Common myeloid progenitor, CD34-positive (primary cell): ENCODE measurements around the gene PLXND1.

Source experiments
- CTCF ChIA-PET: fragments of 350-600 bp; sonication (Branson Sonifier 250); formaldehyde crosslinking; loops from one replicate; lab custom pipeline; 2021; ENCODE audit warnings: antibody characterized with exemption; lab: Charles Lee
- POLR2A ChIA-PET: fragments of 350-600 bp; sonication (Branson Sonifier 250); formaldehyde crosslinking; loops from one replicate; lab custom pipeline; 2021; ENCODE audit warnings: antibody characterized with exemption; lab: Charles Lee
- DNase-seq, 3 donors: peaks; one replicate each; pipeline versions ENCODE4 v3.0.0 to v3.0.0-alpha.2; 2013
- H3K27ac ChIP-seq, 2 experiments: 1 replicate in 1 of 2; 2 replicates in 1 of 2; pipeline ENCODE4 v1.7.0; 2013; ENCODE audit warnings: inconsistent platforms in 2 of 2, low read length in 2 of 2, mild to moderate bottlenecking in 2 of 2, low read depth in 1 of 2, moderate library complexity in 1 of 2; ENCODE audit not compliant: severe bottlenecking in 2 of 2, insufficient read depth in 1 of 2, poor library complexity in 1 of 2
- H3K27me3 ChIP-seq, 5 experiments: replicated peaks in 2 of 5; 1 replicate in 3 of 5; 2 replicates in 2 of 5; pipeline versions ENCODE4 v1.6.1 to v1.7.0; 2013; ENCODE audit warnings: low read length in 4 of 5, mild to moderate bottlenecking in 2 of 5, moderate library complexity in 2 of 5, inconsistent platforms in 1 of 5; ENCODE audit not compliant: insufficient read depth in 5 of 5, control insufficient read depth in 4 of 5
- H3K36me3 ChIP-seq, 4 experiments: 1 replicate in 2 of 4; 2 replicates in 2 of 4; pipeline versions ENCODE4 v1.6.1 to v1.7.0; 2013; ENCODE audit warnings: low read length in 3 of 4, control low read depth in 1 of 4, mild to moderate bottlenecking in 1 of 4; ENCODE audit not compliant: control insufficient read depth in 4 of 4, insufficient read depth in 4 of 4
- H3K4me1 ChIP-seq, 4 experiments: 1 replicate in 3 of 4; 2 replicates in 1 of 4; pipeline versions ENCODE4 v1.6.1 to v1.7.1; 2013; ENCODE audit warnings: low read length in 3 of 4, mild to moderate bottlenecking in 3 of 4, control low read depth in 1 of 4, inconsistent platforms in 1 of 4, moderate library complexity in 1 of 4; ENCODE audit not compliant: control insufficient read depth in 4 of 4, insufficient read depth in 4 of 4; ENCODE audit errors: control extremely low read depth in 1 of 4
- H3K4me3 ChIP-seq, 7 experiments: 1 replicate in 4 of 7; 2 replicates in 3 of 7; pipeline versions ENCODE4 v1.5.1 to v1.7.0; 2013; ENCODE audit warnings: mild to moderate bottlenecking in 7 of 7, low read length in 6 of 7, moderate library complexity in 6 of 7, inconsistent platforms in 2 of 7, low read depth in 2 of 7, control low read depth in 1 of 7; ENCODE audit not compliant: insufficient read depth in 4 of 7, control insufficient read depth in 1 of 7; ENCODE audit errors: extremely low read depth in 1 of 7
- H3K9me3 ChIP-seq, 5 experiments: 1 replicate in 4 of 5; 2 replicates in 1 of 5; pipeline versions ENCODE4 v1.6.1 to v1.7.1; 2013; ENCODE audit warnings: low read length in 4 of 5, mild to moderate bottlenecking in 2 of 5, inconsistent platforms in 1 of 5, low read depth in 1 of 5, moderate library complexity in 1 of 5; ENCODE audit not compliant: control insufficient read depth in 4 of 5, insufficient read depth in 2 of 5; ENCODE audit errors: control extremely low read depth in 1 of 5
- WGBS: methylation state at CpG from one replicate; pipeline ENCODE4 v1.1.5; 2013; ENCODE audit not compliant: insufficient coverage; 5-methylcytosine and 5-hydroxymethylcytosine counted together

PLXND1 gene

GRCh38 chr3:129602730-129603560, 3.5 kb downstream of the PLXND1 start:
- H3K27ac ChIP-seq = no peak overlapping the region
- peaks cover 2 to 91% (median 79%) of the 10 kb centered on the region in 4 experiments for H3K4me1 ChIP-seq
- 92% methylated on average over 12 of the region's 15 CpGs for WGBS
- ChIA-PET POLR2A (no interaction called here), CTCF (interaction anchor here (1.0 to 1.5 kb wide), 5 partner anchors 9 to 26 kb away, joined by 3 to 5 read pairs (median 4); no protein-coding TSS in a partner anchor)
- peak in 1 of 3 donors; percentile 44 for DNase-seq
- peaks cover 0 to 19% (median 0%) of the 10 kb centered on the region in 4 experiments for H3K36me3 ChIP-seq
- no peaks in the 10 kb centered on the region for H3K27me3 ChIP-seq
- peak overlapping the region in 1 of 7 experiments; percentile 76 for H3K4me3 ChIP-seq
- H3K9me3 ChIP-seq = no peaks in the 10 kb centered on the region

DNA sequence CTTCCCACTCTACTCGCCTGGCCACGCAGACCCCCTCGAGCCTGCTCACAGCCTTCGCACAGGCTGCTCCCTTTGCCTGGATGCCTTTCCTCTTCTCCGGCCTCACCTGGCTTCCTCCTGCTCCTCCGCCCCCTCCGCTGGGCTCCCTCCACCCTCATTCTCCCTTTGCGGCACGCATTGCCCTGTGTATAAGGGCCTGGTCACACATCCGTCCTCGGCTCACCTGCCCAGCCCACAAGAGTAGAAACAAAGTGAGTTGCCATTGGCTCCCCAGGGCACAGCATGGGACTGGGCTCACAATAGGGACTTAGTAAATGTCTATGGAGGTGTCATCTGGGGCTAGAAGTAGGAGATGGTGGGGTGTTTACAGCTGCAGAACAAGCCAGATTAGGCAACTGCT, 4.2 kb downstream of the PLXND1 start:
- Histone ChIP-seq H3K27ac (no peak overlapping the region), H3K27me3 (no peaks in the 10 kb centered on the region), H3K36me3 (peaks cover 0 to 19% (median 0%) of the 10 kb centered on the region in 4 experiments), H3K4me3 (no peak overlapping the region), H3K4me1 (peaks cover 2 to 91% (median 79%) of the 10 kb centered on the region in 4 experiments), H3K9me3 (no peaks in the 10 kb centered on the region)
- 99% methylated on average over 9 of the region's 11 CpGs for WGBS
- ChIA-PET POLR2A (no interaction called here), CTCF (interaction anchor here (1.0 to 1.1 kb wide), 2 partner anchors 8 to 25 kb away, joined by 4 to 5 read pairs; no protein-coding TSS in a partner anchor)
- no peak for DNase-seq

DNA sequence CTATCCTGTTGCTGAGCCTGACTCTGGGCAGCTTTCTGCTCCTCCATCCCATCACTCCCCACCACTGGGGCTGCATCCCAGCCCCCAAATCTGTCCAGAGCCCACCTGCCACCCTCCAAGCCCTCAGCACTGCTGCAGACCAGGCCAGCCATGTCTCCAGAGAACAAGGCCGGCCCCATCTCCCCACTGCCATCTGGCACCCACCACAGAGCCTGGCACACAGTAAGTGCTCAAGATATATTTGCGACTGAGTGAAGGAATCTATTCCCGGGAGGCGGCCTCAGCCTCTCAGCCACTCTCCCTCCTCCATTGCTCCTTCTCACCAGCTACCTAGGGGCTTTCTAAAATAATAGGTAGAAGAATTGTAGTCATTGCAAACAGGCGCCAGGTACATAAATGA, 4.8 kb downstream of the PLXND1 start:
- Histone ChIP-seq H3K36me3 (peaks cover 0 to 19% (median 0%) of the 10 kb centered on the region in 4 experiments), H3K27me3 (no peaks in the 10 kb centered on the region), H3K4me3 (no peak overlapping the region), H3K9me3 (no peaks in the 10 kb centered on the region), H3K4me1 (peaks cover 2 to 92% (median 81%) of the 10 kb centered on the region in 4 experiments), H3K27ac (no peak overlapping the region)
- ChIA-PET CTCF (interaction anchor here (1.3 kb wide), 1 partner anchor 26 kb away, joined by 4 read pairs; no protein-coding TSS in a partner anchor), POLR2A (no interaction called here)
- WGBS = 93% methylated on average over 3 of the region's 5 CpGs
- no peak for DNase-seq

DNA sequence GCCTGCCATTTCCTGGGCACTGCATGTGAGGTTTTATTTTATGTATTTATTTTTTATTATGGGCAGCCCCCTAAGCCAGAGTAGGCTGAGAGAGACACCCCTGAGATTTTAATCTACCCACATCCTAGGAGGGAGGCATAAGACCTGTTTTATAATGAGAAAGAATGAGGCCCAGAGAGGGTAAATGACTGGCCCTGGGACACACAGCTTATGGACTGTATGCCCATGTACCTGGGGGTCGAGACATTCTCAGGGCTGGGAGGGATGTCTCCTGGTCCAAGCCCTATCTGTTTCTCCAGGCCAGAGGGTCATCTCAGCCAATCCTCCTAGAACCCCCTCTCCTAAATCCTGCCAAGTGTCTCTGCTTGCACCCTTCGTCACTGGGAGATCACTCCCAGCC, 6.1 kb downstream of the PLXND1 start:
- Histone ChIP-seq H3K4me1 (peaks cover 2 to 97% (median 85%) of the 10 kb centered on the region in 4 experiments), H3K36me3 (peaks cover 0 to 22% (median 0%) of the 10 kb centered on the region in 4 experiments), H3K27me3 (no peaks in the 10 kb centered on the region), H3K4me3 (no peak overlapping the region), H3K27ac (peak overlapping the region in 1 of 2 experiments; percentile 1), H3K9me3 (no peaks in the 10 kb centered on the region)
- WGBS = 100% methylated on average over 1 of the region's 2 CpGs
- ChIA-PET POLR2A (no interaction called here), CTCF (interaction anchor here (1.2 to 14.3 kb wide), 5 partner anchors 18 to 107 kb away, joined by 3 to 158 read pairs (median 8); no protein-coding TSS in a partner anchor)
- no peak for DNase-seq

GRCh38 chr3:129599607-129600006, 6.9 kb downstream of the PLXND1 start:
- H3K36me3 ChIP-seq = peaks cover 0 to 22% (median 0%) of the 10 kb centered on the region in 4 experiments
- CTCF ChIA-PET = interaction anchor here (0.9 to 14.3 kb wide), 6 partner anchors 10 to 106 kb away, joined by 3 to 158 read pairs (median 6); no protein-coding TSS in a partner anchor
- peaks cover 2 to 100% (median 86%) of the 10 kb centered on the region in 4 experiments for H3K4me1 ChIP-seq
- no peak overlapping the region for H3K27ac ChIP-seq
- WGBS = 25% methylated on average over 4 of the region's 5 CpGs
- no peaks in the 10 kb centered on the region for H3K9me3 ChIP-seq
- peak; percentile 78 to 96 (median 95) for DNase-seq
- H3K4me3 ChIP-seq = peak overlapping the region in 4 of 7 experiments; percentile 37 to 56 (median 54)
- H3K27me3 ChIP-seq = no peaks in the 10 kb centered on the region
- POLR2A ChIA-PET = interaction anchor here (0.6 to 0.8 kb wide), 2 partner anchors 14 to 21 kb away, joined by 3 read pairs; no protein-coding TSS in a partner anchor

- 91% methylated on average over 9 of the region's 19 CpGs for WGBS
- Histone ChIP-seq H3K27ac (no peak overlapping the region), H3K27me3 (no peaks in the 10 kb centered on the region), H3K4me3 (peak overlapping the region in 4 of 7 experiments; percentile 37 to 56 (median 50)), H3K4me1 (peaks cover 2 to 100% (median 86%) of the 10 kb centered on the region in 4 experiments), H3K36me3 (peaks cover 0 to 22% (median 0%) of the 10 kb centered on the region in 4 experiments), H3K9me3 (no peaks in the 10 kb centered on the region)
- ChIA-PET POLR2A (interaction anchor here (0.8 kb wide), 1 partner anchor 13 kb away, joined by 3 read pairs; no protein-coding TSS in a partner anchor), CTCF (interaction anchor here (0.9 to 14.3 kb wide), 5 partner anchors 10 to 29 kb away, joined by 3 to 158 read pairs (median 4); no protein-coding TSS in a partner anchor)
- DNase-seq = peak in 2 of 3 donors; percentile 26 to 38
Measured at GRCh38 chr3:129599073-129599472, 7.4 kb downstream of the PLXND1 start.
